Measurements from ENCODE around the gene HLTF. TPM values are rescaled to one million over a fixed set of nuclear protein-coding genes. Genes with fewer than 3 reads are reported as not detected.

The HLTF gene, protein sequence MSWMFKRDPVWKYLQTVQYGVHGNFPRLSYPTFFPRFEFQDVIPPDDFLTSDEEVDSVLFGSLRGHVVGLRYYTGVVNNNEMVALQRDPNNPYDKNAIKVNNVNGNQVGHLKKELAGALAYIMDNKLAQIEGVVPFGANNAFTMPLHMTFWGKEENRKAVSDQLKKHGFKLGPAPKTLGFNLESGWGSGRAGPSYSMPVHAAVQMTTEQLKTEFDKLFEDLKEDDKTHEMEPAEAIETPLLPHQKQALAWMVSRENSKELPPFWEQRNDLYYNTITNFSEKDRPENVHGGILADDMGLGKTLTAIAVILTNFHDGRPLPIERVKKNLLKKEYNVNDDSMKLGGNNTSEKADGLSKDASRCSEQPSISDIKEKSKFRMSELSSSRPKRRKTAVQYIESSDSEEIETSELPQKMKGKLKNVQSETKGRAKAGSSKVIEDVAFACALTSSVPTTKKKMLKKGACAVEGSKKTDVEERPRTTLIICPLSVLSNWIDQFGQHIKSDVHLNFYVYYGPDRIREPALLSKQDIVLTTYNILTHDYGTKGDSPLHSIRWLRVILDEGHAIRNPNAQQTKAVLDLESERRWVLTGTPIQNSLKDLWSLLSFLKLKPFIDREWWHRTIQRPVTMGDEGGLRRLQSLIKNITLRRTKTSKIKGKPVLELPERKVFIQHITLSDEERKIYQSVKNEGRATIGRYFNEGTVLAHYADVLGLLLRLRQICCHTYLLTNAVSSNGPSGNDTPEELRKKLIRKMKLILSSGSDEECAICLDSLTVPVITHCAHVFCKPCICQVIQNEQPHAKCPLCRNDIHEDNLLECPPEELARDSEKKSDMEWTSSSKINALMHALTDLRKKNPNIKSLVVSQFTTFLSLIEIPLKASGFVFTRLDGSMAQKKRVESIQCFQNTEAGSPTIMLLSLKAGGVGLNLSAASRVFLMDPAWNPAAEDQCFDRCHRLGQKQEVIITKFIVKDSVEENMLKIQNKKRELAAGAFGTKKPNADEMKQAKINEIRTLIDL
- 22.9 TPM for polyA plus RNA-seq (2012; ENCODE audit: insufficient read depth, insufficient read length, low read depth)

DNA sequence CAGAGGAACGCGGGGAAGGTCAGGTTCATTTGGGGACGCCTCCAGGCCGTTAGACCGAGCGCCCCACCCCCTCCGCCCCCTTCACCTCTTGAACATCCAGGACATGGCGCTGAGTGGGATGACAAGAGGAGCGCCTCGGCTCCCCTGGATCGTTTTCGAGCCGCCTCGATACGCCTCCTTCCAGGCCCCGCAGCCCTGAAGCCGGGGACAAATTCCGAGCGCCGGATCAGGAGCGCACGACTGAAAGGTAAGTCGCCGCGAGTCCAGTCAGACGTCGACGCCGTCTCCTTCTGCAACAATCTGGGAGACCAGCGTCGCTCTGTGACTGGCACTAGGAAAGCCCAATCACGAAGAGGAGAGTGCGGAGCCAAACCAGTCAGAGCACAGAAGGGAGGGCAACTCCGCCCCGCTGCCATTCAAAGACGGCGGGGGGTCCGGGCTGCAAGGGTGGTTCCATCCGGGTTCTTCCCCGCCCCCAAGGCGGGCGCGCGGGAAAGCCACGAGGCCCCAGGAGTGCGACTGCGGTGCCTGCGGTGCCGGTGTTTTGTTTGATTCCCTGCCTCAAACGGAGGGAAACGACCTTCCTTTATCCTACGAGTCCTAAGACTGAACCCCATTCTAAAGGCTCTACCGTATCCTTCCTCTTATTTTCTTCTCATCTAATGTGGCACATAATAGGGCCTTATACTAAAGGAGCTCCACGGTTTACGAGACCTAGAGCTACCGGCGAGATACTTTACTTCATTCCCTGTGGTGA, at the start of gene HLTF:
TSS of gene HLTF (minus strand) at position 302 of the 757 bp plus-strand sequence. CDS start at position 105, 197 bp downstream.
- peak within 1 kb of the TSS; percentile 77 for H3K4me3 ChIP-seq (ENCODE audit: low read depth, low read length)
- no peaks in the 10 kb centered on the region for H3K4me1 ChIP-seq
- H3K36me3 ChIP-seq, result peaks cover 19% of the 10 kb centered on the region
- no peak for TF ChIP-seq CTCF (IDR thresholded peaks at IDR 0.05; ENCODE audit: low read depth, low read length)
- peaks cover 6% of the 10 kb centered on the region for H3K9me3 ChIP-seq
- H3K27me3 ChIP-seq, result no peaks in the 10 kb centered on the region
- peak; percentile 97 for DNase-seq

GRCh38 chr3:149134575-149134974, 48.2 kb upstream of the HLTF start:
- Histone ChIP-seq H3K4me3 (ENCODE audit: low read depth, low read length) (no peak overlapping the region), H3K27me3 (no peaks in the 10 kb centered on the region), H3K9me3 (no peaks in the 10 kb centered on the region), H3K36me3 (no peaks in the 10 kb centered on the region), H3K4me1 (no peaks in the 10 kb centered on the region; the same call in 1 of the 2 replicates)
- peak; percentile 17 for DNase-seq
- TF ChIP-seq CTCF (IDR thresholded peaks at IDR 0.05; ENCODE audit: low read depth, low read length), result no peak

- Histone ChIP-seq H3K27me3 (no peaks in the 10 kb centered on the region), H3K36me3 (no peaks in the 10 kb centered on the region), H3K4me3 (ENCODE audit: low read depth, low read length) (no peak overlapping the region), H3K9me3 (no peaks in the 10 kb centered on the region), H3K4me1 (no peaks in the 10 kb centered on the region; the same call in 1 of the 2 replicates)
- TF ChIP-seq CTCF (IDR thresholded peaks at IDR 0.05; ENCODE audit: low read depth, low read length), result no peak
- no peak for DNase-seq
These were observed 45.3 kb upstream of the HLTF start for GRCh38 chr3:149131589-149131988.

DNA sequence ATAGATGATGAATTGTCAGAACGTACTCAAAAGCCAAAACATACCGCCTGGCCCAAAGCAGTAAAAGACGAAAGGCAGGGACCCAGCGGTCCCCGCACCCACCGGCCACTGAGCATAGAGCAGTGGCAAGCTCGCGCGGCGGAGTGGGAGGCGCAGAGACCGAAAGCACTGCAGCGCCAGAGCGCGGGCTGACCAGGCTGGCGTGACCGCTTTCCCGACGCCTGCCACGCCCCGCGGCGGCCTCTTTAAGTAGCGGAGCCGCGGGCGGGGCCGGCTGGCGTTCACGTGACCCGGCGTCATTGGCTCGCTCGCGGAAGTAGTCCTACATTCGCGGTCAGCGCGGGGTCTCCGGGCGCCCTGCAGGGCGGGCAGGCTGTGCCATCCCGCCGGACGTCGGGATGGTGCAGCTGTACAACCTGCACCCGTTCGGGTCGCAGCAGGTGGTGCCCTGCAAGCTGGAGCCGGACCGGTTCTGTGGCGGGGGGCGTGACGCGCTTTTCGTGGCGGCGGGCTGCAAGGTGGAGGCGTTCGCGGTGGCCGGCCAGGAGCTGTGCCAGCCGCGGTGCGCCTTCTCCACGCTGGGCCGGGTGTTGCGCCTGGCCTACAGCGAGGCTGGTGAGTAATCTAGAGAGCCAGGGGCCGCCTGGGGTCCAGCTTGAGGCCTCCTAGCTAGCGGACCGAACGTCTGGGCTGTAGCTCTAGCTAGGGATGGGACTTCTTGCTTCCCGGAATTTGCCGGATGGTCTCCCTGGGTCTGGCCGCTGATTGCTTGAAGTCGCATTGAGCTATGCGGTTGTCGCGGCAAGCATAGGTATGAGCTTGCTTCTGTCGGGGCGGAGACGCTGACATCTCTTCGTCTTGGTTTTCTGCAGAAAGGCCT, 43.2 kb upstream of the HLTF start, which contains the start of gene HPS3:
TSS of gene HPS3 (plus strand) at position 313 of the 880 bp plus-strand sequence. CDS start at position 399, 86 bp downstream.
- peak within 1 kb of the TSS; percentile 85 for H3K4me3 ChIP-seq (ENCODE audit: low read depth, low read length)
- no peaks in the 10 kb centered on the region for H3K9me3 ChIP-seq
- no peaks in the 10 kb centered on the region; the same call in 1 of the 2 replicates for H3K4me1 ChIP-seq
- no peaks in the 10 kb centered on the region for H3K27me3 ChIP-seq
- no peaks in the 10 kb centered on the region for H3K36me3 ChIP-seq
- no peak for TF ChIP-seq CTCF (IDR thresholded peaks at IDR 0.05; ENCODE audit: low read depth, low read length)
- peak; percentile 93 for DNase-seq

- no peaks in the 10 kb centered on the region for H3K27me3 ChIP-seq
- no peaks in the 10 kb centered on the region for H3K9me3 ChIP-seq
- H3K36me3 ChIP-seq, result no peaks in the 10 kb centered on the region
- TF ChIP-seq CTCF (IDR thresholded peaks at IDR 0.05; ENCODE audit: low read depth, low read length), result no peak
- DNase-seq, result no peak
- H3K4me1 ChIP-seq, result no peaks in the 10 kb centered on the region
- H3K4me3 ChIP-seq (ENCODE audit: low read depth, low read length), result peak overlapping the region; percentile 85
These were observed 42.5 kb upstream of the HLTF start for GRCh38 chr3:149128821-149129220.

Data from BE2C (cell line).